ENCODE measurements around the gene VNN1.

DNA sequence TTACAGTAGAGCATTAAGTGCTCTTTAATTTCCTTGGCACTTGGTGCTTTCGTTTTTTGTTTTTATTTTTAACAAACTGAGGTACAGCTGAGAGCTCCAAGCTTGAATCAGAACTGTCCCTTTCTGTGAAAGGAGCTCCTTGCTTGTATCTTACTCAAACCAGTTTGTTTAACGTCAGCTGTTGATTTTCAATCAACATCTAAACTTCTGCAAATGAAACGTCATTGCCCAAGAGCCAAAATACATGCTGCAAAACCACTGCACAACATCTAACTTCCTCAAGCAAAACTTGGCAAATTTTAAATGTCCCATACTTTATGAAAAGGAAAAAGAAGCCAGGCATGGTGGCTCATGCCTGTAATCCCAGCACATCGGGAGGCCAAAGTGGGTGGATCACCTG is 28.6 kb upstream of the VNN1 start:
- TF ChIP-seq CTCF (IDR thresholded peaks at IDR 0.05) = no peak
- TF ChIP-seq POLR2A (IDR thresholded peaks at IDR 0.05) = no peak

All from thyroid gland (tissue), 4 donors.